Inferior parietal cortex (tissue), 1 donor: ENCODE results near the gene C2CD4D.
"Not testable (repeated sequence)": the region's sequence is repeated elsewhere in the genome, so short reads cannot be mapped to it uniquely, and the experiment has no call there.

Source experiments
- DNase-seq: peaks from one replicate; pipeline ENCODE4 v3.0.0-alpha.2; 2016; ENCODE audit errors: extremely low spot score

The C2CD4D gene

GRCh38 chr1:151839457-151840403 is at the start of gene C2CD4D:
C2CD4D (minus strand) TSS chr1:151839820; CDS start chr1:151838989, 831 bp downstream.
- DNase-seq = peak; percentile 77

- DNase-seq = no peak
These were observed 49.5 kb upstream of the C2CD4D start for GRCh38 chr1:151888972-151889570.

GRCh38 chr1:151887028-151887427 is 47.4 kb upstream of the C2CD4D start:
- DNase-seq = no peak

DNA sequence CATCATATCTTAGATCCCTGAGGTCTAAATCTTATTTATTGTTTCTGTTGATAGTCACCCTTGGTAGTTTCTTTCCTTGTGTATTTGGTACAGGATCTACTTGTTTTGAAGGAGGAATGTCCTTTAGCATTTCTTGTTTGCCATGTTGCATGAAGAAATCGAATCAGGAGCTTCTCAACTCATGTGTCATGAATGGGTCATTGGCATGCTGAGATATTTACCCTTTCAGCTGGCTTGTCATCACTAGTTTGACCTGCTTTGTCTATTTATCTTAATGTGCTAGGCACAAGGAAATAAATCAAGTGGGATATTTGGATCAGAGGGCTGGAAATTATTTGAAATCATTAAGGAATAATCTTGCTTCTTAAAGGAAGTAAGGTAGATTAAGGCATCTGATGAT is 45.9 kb upstream of the C2CD4D start:
- no peak for DNase-seq

DNA sequence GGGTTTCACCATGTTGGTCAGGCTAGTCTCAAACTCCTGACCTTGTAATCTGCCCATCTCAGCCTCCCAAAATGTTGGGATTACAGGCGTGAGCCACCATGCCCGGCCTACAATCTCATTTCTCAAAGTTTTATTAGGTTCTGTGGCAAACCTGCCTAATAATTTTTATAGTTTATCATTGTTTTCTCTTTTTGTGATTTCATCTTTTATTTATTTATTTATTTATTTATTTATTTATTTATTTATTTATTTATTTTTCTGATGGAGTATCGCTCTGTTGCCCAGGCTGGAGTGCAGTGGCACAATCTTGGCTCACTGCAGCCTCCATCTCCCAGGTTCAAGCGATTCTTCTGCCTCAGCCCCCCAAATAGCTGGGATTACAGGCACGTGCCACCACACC is 45.3 kb upstream of the C2CD4D start:
- not testable (repeated sequence) for DNase-seq

- not testable (repeated sequence) for DNase-seq
These were observed 44.8 kb upstream of the C2CD4D start for GRCh38 chr1:151884445-151884844.

- not testable (repeated sequence) for DNase-seq
These were observed 44.3 kb upstream of the C2CD4D start for GRCh38 chr1:151883898-151884297.

DNA sequence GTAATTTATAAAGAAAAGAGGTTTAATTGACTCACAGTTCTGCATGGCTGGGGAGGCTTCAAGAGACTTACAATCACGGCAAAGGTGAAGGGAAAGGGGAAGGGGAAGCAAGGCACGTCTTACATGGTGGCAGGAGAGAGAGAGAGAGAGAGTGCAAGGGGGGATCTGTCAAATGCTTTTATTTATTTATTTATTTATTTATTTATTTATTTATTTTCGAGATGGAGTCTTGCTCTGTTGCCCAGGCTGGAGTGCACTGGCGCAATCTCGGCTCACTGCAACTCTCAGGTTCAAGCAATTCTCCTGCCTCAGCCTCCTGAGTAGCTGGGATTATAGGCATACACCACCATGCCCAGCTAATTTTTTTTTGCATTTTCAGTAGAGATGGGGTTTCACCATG is 43.3 kb upstream of the C2CD4D start:
- DNase-seq = not testable (repeated sequence)

DNA sequence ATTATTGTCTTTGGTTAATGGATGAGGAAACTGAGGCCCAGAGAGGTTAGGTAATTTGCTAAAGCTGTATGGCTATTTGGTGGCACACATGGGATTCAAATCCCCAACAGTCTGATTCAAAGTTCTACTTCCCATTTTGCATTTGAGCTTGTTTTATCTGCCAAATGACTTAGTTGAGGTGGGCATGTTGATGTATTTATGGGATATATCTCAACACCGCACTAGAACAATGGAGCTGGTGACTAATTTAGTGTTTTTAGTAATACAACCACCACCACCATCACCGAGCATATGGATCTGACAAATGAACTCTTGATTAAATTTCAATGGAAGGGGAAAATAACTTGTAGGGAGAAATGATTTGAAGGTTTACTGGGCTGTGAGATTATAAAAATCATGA is 42.8 kb upstream of the C2CD4D start:
- DNase-seq = no peak

DNA sequence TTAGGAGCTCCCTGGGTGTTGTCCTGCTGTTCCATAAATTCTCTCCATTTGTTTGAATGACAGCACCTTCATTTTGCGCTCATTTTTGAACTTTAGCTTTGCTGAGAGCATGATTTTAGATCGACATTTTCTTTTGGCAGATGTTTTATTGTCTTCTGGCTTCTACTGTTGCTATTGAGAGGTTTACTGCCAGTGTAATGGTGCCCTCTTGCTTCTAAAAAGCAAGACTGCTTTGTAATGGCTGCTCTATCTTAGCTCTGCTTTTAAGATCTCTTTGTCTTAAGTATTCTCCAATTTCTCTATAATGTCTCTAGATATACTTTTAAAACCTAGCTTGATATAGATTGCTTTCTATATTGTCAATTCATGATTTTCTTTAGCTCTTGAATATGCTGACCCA is 41.9 kb upstream of the C2CD4D start:
- DNase-seq = peak; percentile 44

- DNase-seq = no peak
These were observed 35.9 kb upstream of the C2CD4D start for GRCh38 chr1:151875419-151876097.

DNA sequence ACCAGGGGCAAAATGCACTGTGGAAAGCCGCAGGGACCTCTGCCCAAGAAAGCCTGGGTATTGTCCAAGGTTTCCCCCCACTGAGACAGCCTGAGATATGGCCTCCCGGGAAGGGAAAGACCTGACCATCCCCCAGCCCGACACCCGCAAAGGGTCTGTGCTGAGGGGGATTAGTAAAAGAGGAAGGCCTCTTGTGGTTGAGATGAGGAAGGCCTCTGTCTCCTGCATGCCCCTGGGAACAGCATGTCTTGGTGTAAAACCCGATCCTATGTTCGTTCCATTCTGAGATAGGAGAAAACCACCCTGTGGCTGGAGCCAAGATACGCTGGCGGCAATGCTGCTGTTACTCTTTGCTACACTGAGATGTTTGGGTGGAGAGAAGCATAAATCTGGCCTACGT is 33.2 kb upstream of the C2CD4D start:
- DNase-seq = not testable (repeated sequence)

- DNase-seq = no peak
These were observed 31.8 kb upstream of the C2CD4D start for GRCh38 chr1:151871284-151872030.

DNA sequence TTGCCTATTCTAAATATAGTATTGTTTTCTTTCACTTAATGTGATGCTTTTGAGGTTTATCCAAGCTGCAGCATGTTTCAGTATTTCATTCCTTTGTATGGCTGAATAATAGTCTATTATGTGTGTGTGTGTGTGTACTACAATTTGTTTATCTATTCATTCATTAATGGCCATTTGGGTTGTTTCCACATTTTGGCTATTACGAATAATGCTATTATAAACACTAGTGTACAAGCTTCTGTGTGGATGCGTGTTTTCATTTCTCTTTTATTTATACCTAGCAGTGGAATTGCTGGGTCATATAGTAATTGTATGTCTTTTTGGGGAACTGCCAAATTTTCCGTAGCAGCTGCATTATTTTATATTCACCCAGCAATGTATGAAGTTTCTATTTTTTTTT is 28.9 kb upstream of the C2CD4D start:
- peak; percentile 27 for DNase-seq

DNA sequence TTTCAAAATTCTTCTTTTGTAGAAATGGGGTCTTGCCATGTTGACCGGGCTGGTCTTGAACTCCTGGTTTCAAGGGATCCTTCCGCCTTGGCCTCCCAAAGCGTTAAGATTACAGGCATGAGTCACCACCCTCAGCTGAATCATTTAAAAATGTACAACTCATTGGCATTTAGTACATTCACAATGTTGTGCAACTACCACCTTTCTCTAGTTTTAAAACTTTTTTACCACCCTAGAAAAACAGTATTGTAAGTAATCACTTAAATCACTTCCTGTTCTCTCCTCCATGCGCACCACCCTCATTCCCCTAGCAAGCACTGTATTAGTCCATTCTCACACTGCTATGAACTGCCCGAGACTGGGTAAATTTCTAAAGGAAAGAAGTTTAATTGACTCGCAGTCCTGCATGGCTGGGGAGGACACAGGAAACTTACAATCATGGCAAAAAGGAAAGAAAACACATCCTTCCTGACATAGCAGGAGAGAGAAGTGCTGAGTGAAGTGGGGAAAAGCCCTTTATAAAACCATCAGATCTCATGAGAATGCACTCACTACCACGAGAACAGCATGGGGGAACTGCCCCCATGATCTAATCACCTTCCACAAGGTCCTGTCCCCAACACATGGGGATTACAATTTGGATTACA is 28.3 kb upstream of the C2CD4D start:
- no peak for DNase-seq

GRCh38 chr1:151867321-151867720 is 27.7 kb upstream of the C2CD4D start:
- no peak for DNase-seq

GRCh38 chr1:151864411-151864810 is 24.8 kb upstream of the C2CD4D start:
- no peak for DNase-seq

GRCh38 chr1:151862604-151863003 is 23.0 kb upstream of the C2CD4D start:
- no peak for DNase-seq

GRCh38 chr1:151860504-151861187 is 21.0 kb upstream of the C2CD4D start:
- DNase-seq = no peak

DNA sequence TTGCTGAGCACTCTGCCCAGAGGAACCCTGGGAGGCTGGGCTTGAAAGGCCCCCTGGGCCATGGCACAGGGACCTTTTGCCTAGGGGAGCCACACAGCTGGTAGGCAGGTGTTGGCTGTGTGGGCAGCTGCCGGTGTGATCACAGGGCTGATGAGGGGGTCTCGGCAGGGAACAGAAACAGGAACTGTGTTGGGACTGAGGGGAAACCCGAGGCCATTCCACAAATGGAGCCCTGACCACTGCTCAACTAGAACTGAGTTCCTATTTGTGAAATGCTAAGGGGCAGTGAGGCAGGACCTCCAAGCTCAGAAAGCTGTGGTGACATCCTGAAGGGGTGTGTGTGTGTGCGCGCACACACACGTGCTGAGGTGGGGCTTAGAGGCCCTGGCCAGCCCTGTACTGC is 20.3 kb upstream of the C2CD4D start:
- DNase-seq = no peak
